SKM-1 (cell line): Measurements from ENCODE around the gene MLX.
A peak's percentile ranks its signal among the peaks of the same experiment; 100 is the strongest.
"Not testable (repeated sequence)": the region's sequence is repeated elsewhere in the genome, so short reads cannot be mapped to it uniquely, and the experiment has no call there.

Source experiments
- DNase-seq: peaks from one replicate; lab custom pipeline; 2025; ENCODE audit not compliant: unreplicated experiment; lab: John Stamatoyannopoulos, UW

MLX gene

DNA sequence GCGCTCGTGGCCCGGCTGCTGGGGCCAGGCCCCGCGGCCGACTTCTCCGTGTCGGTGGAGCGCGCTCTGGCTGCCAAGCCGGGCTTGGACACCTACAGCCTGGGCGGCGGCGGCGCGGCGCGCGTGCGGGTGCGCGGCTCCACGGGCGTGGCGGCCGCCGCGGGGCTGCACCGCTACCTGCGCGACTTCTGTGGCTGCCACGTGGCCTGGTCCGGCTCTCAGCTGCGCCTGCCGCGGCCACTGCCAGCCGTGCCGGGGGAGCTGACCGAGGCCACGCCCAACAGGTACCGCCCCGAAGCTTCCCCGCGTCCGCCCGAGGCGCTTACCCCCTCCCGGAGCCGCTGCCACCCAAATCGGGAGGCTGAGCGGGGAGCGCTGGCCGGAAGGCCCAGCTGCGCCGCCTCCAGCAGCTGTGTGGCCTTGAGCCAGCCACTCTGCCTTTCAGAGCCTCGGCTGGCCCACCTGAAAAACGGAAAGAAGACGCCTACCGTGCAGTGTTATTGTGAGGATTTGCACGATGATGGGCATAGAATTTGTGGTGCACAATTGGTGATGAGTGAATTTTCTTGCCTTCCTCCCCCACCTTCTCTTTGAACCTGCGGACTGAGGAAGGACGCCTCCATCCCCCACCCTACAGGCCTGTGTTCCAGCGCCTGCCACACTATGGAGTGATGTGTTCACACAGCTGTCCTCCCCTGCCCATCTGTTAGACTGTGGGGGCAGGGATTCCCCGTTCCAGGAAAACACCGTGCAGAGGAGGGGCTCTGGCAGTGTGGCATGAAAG, 30.3 kb upstream of the MLX start:
- peak; percentile 30 for DNase-seq

DNA sequence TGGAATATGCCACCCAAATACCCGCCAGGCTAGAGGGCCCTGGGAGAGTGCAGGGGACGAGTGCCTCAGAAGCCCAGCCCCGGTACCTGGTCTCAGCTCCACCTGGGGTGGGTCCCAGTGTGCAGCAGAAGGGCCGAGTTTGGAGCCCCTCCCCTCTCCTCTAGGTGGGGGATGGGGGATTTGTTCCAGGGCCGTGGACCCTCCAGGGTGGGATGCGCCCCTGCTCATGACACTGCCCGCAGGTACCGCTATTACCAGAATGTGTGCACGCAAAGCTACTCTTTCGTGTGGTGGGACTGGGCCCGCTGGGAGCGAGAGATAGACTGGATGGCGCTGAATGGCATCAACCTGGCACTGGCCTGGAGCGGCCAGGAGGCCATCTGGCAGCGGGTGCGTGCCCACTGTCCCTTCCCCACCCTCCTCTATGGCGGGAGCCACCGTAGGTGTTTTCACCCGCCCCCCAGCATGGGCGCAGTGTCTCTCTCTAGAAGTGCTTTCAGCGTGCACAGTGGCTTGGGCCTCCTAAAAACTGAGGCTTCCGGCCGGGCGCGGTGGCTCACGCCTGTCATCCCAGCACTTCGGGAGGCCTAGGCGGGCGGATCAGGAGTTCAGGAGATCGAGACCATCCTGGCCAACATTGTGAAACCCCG, 29.6 kb upstream of the MLX start:
- no peak for DNase-seq

DNA sequence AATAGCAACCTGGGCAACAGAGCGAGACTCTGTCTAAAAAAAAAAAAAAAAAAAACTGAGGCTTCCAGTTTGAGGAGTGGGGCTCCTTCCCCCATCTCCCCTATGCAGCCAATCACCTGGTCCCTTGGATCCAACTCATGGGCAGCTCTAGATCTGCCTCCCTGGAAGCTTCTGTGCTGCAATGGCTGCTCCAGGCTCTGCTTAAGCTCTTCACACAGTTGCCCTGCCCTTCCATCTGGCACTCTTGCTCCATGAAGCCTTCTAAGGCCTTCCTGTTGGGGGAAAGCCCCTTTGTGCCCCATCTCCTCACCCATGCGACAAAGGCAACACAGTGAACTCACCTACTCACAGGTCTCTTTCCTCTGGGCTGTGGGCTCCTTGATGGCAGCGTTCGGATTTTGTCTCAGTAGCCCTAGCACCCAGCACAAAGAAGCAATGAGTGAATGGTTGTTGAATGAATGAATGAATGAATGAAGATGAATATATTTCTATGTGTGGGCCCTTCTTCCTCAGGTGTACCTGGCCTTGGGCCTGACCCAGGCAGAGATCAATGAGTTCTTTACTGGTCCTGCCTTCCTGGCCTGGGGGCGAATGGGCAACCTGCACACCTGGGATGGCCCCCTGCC, 29.0 kb upstream of the MLX start:
- no peak for DNase-seq

DNA sequence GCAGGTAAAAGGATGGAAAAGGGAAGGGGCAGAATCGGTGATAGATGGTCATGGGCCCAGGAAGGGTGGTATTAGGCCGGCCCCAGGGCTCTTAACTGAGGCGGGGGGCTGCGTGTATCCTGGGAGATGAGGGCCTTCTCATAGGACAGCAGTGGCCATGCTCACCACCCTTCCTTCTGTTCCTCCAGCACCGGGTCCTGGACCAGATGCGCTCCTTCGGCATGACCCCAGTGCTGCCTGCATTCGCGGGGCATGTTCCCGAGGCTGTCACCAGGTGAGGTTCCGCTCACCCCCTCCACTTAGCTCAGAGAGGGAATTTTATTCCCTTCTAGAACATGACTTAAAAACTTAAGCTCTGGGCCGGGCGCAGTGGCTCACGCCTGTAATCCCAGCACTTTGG, 28.4 kb upstream of the MLX start:
- no peak for DNase-seq

DNA sequence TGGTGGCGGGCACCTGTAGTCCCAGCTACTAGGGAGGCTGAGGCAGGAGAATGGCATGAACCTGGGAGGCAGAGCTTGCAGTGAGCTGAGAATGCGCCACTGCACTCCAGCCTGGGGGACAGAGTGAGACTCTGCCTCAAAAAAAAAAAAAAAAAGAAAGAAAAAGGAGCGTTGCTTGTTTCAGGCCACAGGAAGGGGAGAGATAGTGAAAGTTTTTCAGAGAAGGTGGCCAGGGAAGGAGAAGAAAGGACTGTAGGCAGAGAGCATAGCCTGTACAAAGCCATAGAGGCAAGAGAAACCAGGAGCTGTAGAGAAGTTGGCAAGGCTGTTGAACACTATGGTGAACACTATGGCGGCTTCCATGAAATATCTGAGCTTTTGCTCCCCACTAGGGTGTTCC, 26.3 kb upstream of the MLX start:
- DNase-seq = not testable (repeated sequence)

DNA sequence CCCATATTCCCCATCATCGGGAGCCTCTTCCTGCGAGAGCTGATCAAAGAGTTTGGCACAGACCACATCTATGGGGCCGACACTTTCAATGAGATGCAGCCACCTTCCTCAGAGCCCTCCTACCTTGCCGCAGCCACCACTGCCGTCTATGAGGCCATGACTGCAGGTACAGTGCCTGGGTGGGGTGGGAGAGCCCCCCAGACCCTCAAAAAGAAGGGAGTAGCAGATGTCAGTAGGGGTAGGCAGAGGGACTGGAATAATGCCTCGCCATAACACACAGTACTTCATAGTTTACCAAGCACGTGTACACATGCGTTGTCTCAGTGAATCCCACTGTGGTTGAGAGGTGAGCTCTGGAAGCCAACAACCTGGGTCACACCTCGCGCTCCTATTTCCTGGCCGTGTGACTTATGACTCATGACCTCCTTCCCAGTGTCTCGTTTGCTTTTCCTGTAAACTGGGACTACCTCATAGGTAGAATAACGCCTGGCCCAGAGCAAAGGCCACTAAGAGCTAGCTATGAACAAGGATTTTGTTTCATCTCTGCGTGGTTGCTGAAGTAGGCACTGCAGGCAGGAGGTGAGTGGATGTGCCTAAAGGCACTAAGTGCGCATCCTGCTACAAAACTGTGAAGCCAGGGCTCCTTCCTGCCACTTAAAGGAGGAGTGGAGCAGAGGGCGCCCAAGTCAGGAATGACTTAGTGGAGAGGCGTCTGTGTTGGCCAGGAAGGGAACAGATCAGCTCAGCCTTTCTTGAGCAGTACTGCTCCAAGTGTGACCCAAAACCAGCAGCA, 25.7 kb upstream of the MLX start:
- no peak for DNase-seq

GRCh38 chr17:42543190-42544079, 23.5 kb upstream of the MLX start:
- DNase-seq = no peak

DNA sequence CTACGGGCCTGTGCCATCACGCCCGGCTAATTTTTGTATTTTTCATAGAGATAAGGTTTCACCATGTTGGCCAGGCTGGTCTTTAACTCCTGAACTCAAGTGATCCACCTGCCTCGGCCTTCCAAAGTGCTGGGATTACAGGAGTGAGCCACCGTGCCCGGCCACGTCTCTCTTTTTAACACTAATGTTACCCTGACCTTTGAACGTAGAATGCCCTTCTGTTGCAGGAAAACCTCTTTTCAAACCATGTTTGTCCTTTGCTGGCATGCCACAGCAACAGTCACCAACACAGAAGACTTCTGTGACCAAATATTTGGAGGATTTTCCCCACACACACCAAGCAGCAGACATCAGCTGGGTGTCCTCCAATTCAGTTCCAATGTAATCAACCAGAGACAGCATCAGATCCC, 22.0 kb upstream of the MLX start:
- DNase-seq = no peak

DNA sequence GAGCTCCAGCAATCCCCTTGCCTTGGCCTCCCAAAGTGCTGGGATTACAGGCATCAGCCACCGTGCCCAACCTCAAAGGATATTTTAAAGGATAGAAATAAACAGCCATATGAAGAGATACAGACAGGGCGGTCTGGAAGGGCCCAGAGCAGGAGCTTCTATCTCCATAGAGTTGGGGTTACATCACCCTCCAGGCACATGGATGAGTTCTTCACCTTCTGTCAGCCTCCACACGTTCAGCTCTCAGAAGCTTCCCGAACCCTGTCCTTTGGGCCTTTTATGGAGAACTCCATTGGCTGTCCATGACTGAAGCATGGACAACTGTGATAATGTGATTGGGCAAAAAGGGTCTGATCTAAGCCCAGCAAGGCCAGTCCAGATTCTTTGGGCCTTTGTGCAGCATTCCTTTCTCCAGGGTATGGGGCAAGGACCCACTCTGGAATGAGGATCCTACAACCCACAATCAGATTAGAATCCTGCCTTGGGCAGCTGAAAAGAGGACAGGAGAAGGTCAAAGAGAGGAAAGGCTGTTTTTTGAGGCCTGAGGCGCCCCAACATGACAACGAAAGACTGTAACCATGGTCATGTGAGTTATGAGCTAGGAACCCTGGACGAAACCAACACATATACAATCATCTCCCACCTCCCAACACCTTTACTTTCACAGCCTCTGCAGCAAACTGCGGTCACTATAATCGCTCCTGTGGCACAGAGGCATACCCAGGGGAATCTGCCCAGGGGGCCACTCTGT, 21.0 kb upstream of the MLX start:
- not testable (repeated sequence) for DNase-seq

- DNase-seq = no peak
Observed at GRCh38 chr17:42547001-42547461, 19.9 kb upstream of the MLX start.

DNA sequence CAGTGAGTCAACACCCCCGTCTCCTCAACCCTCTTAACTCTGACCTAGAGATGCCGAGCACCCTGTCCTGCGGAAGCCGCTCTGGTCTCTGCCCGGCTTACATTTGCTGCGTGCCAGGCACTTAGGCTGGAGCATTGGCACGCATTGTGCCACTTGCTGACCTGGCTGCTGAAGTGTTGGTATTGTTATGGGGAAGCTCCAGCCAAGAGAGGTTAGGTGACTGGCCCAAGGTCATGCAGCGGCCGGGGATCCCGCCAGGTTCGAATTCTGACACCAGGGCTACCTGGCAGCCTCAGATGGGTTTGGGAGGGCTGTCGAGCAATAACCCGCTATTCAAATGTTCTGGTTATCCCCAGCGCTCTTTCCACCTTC, 19.2 kb upstream of the MLX start:
- no peak for DNase-seq

GRCh38 chr17:42548070-42548837, 18.6 kb upstream of the MLX start:
- no peak for DNase-seq

GRCh38 chr17:42548993-42549755, 17.7 kb upstream of the MLX start:
- no peak for DNase-seq

GRCh38 chr17:42552736-42553135, 14.2 kb upstream of the MLX start, which contains the start of gene HSD17B1:
Gene HSD17B1 (plus strand): TSS chr17:42552923. CDS start chr17:42552934, 11 bp downstream.
- not testable (repeated sequence) for DNase-seq

GRCh38 chr17:42553161-42553818, 13.6 kb upstream of the MLX start:
- DNase-seq = no peak

DNA sequence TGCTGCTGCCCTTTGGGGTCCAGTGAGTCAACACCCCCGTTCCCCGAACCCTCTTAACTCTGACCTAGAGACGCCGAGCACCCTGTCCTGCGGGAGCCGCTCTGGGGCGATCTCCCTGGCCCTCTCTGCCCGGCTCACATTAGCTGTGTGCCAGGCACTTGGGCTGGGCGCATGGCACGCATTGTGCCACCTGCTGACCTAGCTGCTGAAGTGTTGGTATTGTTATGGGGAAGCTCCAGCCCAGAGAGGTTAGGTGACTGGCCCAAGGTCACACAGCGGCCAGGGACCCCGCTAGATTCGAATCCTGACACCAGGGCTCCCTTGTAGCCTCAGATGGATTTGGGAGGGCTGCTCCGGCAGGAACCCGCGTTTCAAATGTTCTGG, 13.0 kb upstream of the MLX start:
- no peak for DNase-seq

GRCh38 chr17:42554250-42555121, 12.4 kb upstream of the MLX start:
- DNase-seq = peak; percentile 64
